Measurements from ENCODE around the gene CDKN2A. TPM values are rescaled to one million over a fixed set of nuclear protein-coding genes. Genes with fewer than 3 reads are reported as not detected.

The CDKN2A gene
- total and polyA plus RNA-seq, 9 of the 15 experiments (the other 6 are each of a cell fraction or from before 2014, with no cell fraction given), result not detected

DNA sequence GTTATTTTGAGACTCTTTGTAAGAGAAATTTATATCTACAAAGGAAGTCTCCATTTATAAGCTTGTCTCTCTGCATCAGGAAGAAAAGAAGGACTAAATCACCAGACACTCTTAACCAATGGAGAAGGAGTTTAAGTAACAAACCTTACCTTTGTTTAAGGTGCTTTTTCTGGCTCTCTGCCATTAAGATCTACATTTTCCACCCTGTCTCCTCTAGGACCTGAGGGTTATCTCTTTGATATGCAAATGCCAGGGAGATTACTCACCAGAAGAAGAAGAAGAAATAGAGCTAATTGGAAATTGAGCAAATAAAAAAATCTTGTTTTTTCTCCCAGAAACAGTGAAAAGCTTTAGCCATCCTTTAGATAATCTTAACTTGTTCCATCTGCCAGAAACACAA, 60.9 kb downstream of the CDKN2A start (continued):
- TF ChIP-seq, protein P1, sequence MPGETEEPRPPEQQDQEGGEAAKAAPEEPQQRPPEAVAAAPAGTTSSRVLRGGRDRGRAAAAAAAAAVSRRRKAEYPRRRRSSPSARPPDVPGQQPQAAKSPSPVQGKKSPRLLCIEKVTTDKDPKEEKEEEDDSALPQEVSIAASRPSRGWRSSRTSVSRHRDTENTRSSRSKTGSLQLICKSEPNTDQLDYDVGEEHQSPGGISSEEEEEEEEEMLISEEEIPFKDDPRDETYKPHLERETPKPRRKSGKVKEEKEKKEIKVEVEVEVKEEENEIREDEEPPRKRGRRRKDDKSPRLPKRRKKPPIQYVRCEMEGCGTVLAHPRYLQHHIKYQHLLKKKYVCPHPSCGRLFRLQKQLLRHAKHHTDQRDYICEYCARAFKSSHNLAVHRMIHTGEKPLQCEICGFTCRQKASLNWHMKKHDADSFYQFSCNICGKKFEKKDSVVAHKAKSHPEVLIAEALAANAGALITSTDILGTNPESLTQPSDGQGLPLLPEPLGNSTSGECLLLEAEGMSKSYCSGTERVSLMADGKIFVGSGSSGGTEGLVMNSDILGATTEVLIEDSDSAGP (CRISPR knock-in tag; IDR thresholded peaks at IDR 0.05), result no peak
- TF ChIP-seq ZNF354B (CRISPR knock-in tag; IDR thresholded peaks at IDR 0.05) (no peak), TCF7 (IDR thresholded peaks at IDR 0.05; ENCODE audit: borderline replicate concordance) (no peak), ETV6 (IDR thresholded peaks at IDR 0.05; ENCODE audit: borderline replicate concordance in 1 of 2, low read depth in 2 of 2, low read length in 1 of 2) (no peak), ETV6 (CRISPR knock-in tag; IDR thresholded peaks at IDR 0.05; ENCODE audit: borderline replicate concordance) (no peak), LARP7 (IDR thresholded peaks at IDR 0.05) (no peak), MAFG (tag; conservative IDR thresholded peaks at IDR 0.05) (no peak), ZC3H11A (IDR thresholded peaks at IDR 0.05; ENCODE audit: low read depth, low read length) (no peak)

DNA sequence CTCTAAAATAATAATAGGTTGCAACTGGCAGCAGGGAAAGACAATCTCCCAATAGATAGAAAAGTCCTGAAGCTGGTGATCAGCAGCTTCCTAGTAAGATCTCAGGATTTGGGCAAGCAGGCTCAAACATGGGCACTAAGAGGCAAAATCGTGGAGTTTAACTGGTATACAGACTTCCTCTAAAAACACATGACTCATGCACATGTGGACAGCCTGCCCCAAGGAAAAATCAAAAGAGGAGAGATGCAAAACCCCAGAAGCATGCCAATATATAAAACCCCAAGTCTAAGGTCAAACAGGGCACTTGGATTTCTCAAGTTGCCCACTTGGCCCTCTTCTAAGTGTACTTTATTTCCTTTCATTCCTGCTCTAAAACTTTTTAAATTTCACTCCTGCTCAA, 62.8 kb downstream of the CDKN2A start:
- no CpG with 5 or more reads among the region's 1 CpG for WGBS (ENCODE audit: insufficient coverage, low coverage, missing lambda C conversion rate)
- ATAC-seq (no peak), FAIRE-seq (no peak), DNase-seq (ENCODE audit: extremely low read depth in 1 of 4, low spot score in 3 of 4) (no peak)
- no peaks in the 10 kb centered on the region for H3K36me3 ChIP-seq (ENCODE audit: control insufficient read depth, insufficient read depth, low read length)
- H3K27ac ChIP-seq (ENCODE audit: extremely low read depth, low read depth, low read length), result no peak overlapping the region
- POLR2A ChIA-PET, result no interaction called here
- in situ Hi-C loops (cut with MboI) (no loop called here), intact Hi-C loops (cut with micrococcal nuclease) (no loop called here)
- H3K9me1 ChIP-seq (ENCODE audit: control insufficient read depth, insufficient read depth, low read length), result no peaks in the 10 kb centered on the region
- no peak overlapping the region for H2AFZ ChIP-seq (ENCODE audit: low read depth, low read length)
- H3K4me3 ChIP-seq, result no peak overlapping the region
- no peaks in the 10 kb centered on the region for H3K27me3 ChIP-seq (ENCODE audit: control insufficient read depth in 2 of 2, insufficient read depth in 2 of 2, low read length in 2 of 2)
- H3K4me2 ChIP-seq (ENCODE audit: insufficient read depth, low read length), result no peak overlapping the region
- H3K79me2 ChIP-seq (ENCODE audit: control insufficient read depth, insufficient read depth, low read length), result no peaks in the 10 kb centered on the region
- H4K20me1 ChIP-seq (replicated peaks; ENCODE audit: control insufficient read depth, insufficient read depth, low read length), result no peaks in the 10 kb centered on the region
- no peaks in the 10 kb centered on the region for H3K9me3 ChIP-seq (replicated peaks; ENCODE audit: control insufficient read depth, insufficient read depth, low read depth, low read length)
- CTCF ChIA-PET (ENCODE audit: low intra/inter-chr PET ratio), result no interaction called here
- no peaks in the 10 kb centered on the region for H3K4me1 ChIP-seq (replicated peaks in 1 of 2; ENCODE audit: control insufficient read depth in 2 of 2, insufficient read depth in 2 of 2, low read length in 2 of 2)
- no peak overlapping the region for H3K9ac ChIP-seq (ENCODE audit: insufficient read depth in 1 of 2, low read depth in 2 of 2, low read length in 2 of 2)
- no TSS peak for BruUV-seq (replicated peaks)
- TF ChIP-seq GATAD2A (IDR thresholded peaks at IDR 0.05), result no peak
- TF ChIP-seq, protein P2, sequence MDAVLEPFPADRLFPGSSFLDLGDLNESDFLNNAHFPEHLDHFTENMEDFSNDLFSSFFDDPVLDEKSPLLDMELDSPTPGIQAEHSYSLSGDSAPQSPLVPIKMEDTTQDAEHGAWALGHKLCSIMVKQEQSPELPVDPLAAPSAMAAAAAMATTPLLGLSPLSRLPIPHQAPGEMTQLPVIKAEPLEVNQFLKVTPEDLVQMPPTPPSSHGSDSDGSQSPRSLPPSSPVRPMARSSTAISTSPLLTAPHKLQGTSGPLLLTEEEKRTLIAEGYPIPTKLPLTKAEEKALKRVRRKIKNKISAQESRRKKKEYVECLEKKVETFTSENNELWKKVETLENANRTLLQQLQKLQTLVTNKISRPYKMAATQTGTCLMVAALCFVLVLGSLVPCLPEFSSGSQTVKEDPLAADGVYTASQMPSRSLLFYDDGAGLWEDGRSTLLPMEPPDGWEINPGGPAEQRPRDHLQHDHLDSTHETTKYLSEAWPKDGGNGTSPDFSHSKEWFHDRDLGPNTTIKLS (IDR thresholded peaks at IDR 0.05; ENCODE audit: borderline replicate concordance, low read depth), result no peak
- TF ChIP-seq, protein P3, sequence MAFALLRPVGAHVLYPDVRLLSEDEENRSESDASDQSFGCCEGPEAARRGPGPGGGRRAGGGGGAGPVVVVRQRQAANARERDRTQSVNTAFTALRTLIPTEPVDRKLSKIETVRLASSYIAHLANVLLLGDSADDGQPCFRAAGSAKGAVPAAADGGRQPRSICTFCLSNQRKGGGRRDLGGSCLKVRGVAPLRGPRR (CRISPR knock-in tag; IDR thresholded peaks at IDR 0.05), result no peak
- TF ChIP-seq KLF1 (tag; IDR thresholded peaks at IDR 0.05), result no peak
- TF ChIP-seq, protein P4, sequence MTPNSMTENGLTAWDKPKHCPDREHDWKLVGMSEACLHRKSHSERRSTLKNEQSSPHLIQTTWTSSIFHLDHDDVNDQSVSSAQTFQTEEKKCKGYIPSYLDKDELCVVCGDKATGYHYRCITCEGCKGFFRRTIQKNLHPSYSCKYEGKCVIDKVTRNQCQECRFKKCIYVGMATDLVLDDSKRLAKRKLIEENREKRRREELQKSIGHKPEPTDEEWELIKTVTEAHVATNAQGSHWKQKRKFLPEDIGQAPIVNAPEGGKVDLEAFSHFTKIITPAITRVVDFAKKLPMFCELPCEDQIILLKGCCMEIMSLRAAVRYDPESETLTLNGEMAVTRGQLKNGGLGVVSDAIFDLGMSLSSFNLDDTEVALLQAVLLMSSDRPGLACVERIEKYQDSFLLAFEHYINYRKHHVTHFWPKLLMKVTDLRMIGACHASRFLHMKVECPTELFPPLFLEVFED (CRISPR knock-in tag; conservative IDR thresholded peaks at IDR 0.05), result no peak
- TF ChIP-seq PRPF4 (IDR thresholded peaks at IDR 0.05; ENCODE audit: insufficient read depth, low read depth, low read length, poor library complexity, severe bottlenecking), result no peak
- no peak for TF ChIP-seq ILF3 (IDR thresholded peaks at IDR 0.05; ENCODE audit: borderline replicate concordance)
- TF ChIP-seq SRSF9 (IDR thresholded peaks at IDR 0.05; ENCODE audit: borderline replicate concordance, low read depth, low read length), result no peak
- TF ChIP-seq, protein P5, sequence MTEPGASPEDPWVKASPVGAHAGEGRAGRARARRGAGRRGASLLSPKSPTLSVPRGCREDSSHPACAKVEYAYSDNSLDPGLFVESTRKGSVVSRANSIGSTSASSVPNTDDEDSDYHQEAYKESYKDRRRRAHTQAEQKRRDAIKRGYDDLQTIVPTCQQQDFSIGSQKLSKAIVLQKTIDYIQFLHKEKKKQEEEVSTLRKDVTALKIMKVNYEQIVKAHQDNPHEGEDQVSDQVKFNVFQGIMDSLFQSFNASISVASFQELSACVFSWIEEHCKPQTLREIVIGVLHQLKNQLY (CRISPR knock-in tag; conservative IDR thresholded peaks at IDR 0.05), result no peak
- no peak for TF ChIP-seq NONO (IDR thresholded peaks at IDR 0.05; ENCODE audit: low read depth in 2 of 2, low read length in 1 of 2)

All from K562 (cell line).